DOHH2 (cell line): ENCODE results near the gene SLC35F6.

Experiments
- H3F3A ChIP-seq: fragments of 200-600 bp; sonication (generic), shearing (Covaris generic); 2 replicates; pipeline ENCODE4 v1.6.0; 2016; ENCODE audit warnings: antibody characterized with exemption, mild to moderate bottlenecking; ENCODE audit not compliant: control insufficient read depth, insufficient read depth
- H3K27ac ChIP-seq: fragments of 200-600 bp; sonication (generic); 2 replicates; pipeline ENCODE4 v1.5.1; 2014; ENCODE audit warnings: low read depth, mild to moderate bottlenecking, low read length, moderate library complexity
- H3K27me3 ChIP-seq: fragments of 200-600 bp; sonication (generic); 2 replicates; pipeline ENCODE4 v1.6.1; 2014; ENCODE audit warnings: mild to moderate bottlenecking, low read length, mixed read lengths; ENCODE audit not compliant: control insufficient read depth
- H3K36me3 ChIP-seq: fragments of 200-600 bp; sonication (generic); 2 replicates; pipeline ENCODE4 v1.6.1; 2014; ENCODE audit warnings: mild to moderate bottlenecking, low read length, moderate library complexity, mixed read lengths; ENCODE audit not compliant: control insufficient read depth
- H3K4me1 ChIP-seq: fragments of 200-600 bp; sonication (generic); 2 replicates; pipeline ENCODE4 v1.6.1; 2014; ENCODE audit warnings: mild to moderate bottlenecking, low read length, mixed read lengths; ENCODE audit not compliant: control insufficient read depth
- H3K4me2 ChIP-seq: fragments of 200-600 bp; sonication (generic); 2 replicates; pipeline ENCODE4 v1.6.0; 2014; ENCODE audit warnings: mild to moderate bottlenecking, low read length, moderate library complexity
- H3K4me3 ChIP-seq: fragments of 200-600 bp; sonication (generic); 2 replicates; pipeline ENCODE4 v1.5.1; 2014; ENCODE audit warnings: mild to moderate bottlenecking, low read length, mixed read lengths
- H3K79me2 ChIP-seq: fragments of 200-600 bp; sonication (generic); 2 replicates; pipeline ENCODE4 v1.6.1; 2014; ENCODE audit warnings: mild to moderate bottlenecking, low read length, mixed read lengths; ENCODE audit not compliant: control insufficient read depth
- H3K9me2 ChIP-seq: fragments of 200-600 bp; sonication (generic); replicated peaks from 2 replicates; pipeline ENCODE4 v1.6.1; 2014; ENCODE audit warnings: mild to moderate bottlenecking, low read length, mixed read lengths; ENCODE audit not compliant: control insufficient read depth
- H3K9me3 ChIP-seq: fragments of 200-600 bp; sonication (generic); 2 replicates; pipeline ENCODE4 v1.6.1; 2014; ENCODE audit warnings: antibody characterized with exemption, low read length, mixed read lengths; ENCODE audit not compliant: control insufficient read depth, insufficient read depth
- H4K20me1 ChIP-seq: fragments of 200-600 bp; sonication (generic); 2 replicates; pipeline ENCODE4 v1.6.0; 2014; ENCODE audit warnings: low read depth, mild to moderate bottlenecking, antibody characterized with exemption, low read length, moderate library complexity; ENCODE audit not compliant: control insufficient read depth, insufficient read depth
- EZH2phosphoT487 ChIP-seq: fragments of 200-600 bp; sonication (generic); IDR thresholded peaks from 2 replicates; pipeline ENCODE4 v1.6.1; 2017; ENCODE audit warnings: borderline replicate concordance, mild to moderate bottlenecking, antibody characterized with exemption, low read length, moderate library complexity, mixed read lengths
- TF ChIP-seq, protein P1 (sequence below): fragments of 200-600 bp; sonication (generic); IDR thresholded peaks from one replicate; pipeline ENCODE4 v1.5.1; 2014; ENCODE audit warnings: antibody characterized with exemption, mild to moderate bottlenecking, low read depth, low read length; ENCODE audit not compliant: poor library complexity, severe bottlenecking

Gene SLC35F6

DNA sequence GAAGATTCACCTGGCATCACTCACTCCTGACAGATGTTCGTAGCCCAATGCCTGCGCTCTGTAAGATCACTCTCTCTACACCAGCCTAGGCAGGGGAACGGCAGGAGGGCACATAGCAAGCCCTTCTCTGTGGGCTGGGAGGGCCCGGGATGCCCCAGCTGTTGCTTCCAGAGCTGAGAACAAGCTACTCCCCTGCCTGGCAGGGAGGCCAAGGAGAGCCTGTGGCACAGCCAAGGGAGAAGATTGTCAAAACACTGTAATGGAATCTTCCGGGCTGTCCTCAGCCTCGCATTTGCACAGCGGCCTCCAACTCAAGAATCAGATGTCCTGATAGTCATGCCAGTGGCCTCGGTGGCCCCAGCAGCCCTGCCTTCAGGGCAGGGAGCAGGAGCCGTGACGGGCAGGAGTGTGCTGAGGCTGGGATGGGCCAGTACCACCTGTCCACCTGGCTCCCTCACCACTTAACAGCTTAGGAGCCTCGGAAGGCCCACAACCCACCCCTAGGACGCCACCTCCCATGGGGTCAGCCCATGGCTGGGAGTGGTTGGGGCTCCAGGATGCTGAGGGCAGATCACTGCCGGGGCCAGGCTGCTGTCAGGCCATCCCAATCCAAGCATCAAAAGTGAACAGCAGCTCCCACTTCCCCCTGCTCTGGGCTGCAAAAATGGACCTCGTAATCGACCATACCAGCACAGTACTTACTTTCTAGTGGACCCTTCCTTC lies 21.9 kb upstream of the SLC35F6 start:
- Histone ChIP-seq H3F3A (no peaks in the 10 kb centered on the region), H3K36me3 (no peaks in the 10 kb centered on the region), H3K4me3 (no peak overlapping the region), H3K4me1 (peaks cover 5% of the 10 kb centered on the region; the same call in 1 of the 2 replicates), H3K27ac (no peak overlapping the region), H3K27me3 (no peaks in the 10 kb centered on the region), H3K9me2 (no peaks in the 10 kb centered on the region), H3K79me2 (no peaks in the 10 kb centered on the region), H4K20me1 (no peaks in the 10 kb centered on the region), H3K9me3 (no peaks in the 10 kb centered on the region), H3K4me2 (no peak overlapping the region)
- no peak for TF ChIP-seq EZH2phosphoT487
- TF ChIP-seq, protein P1, sequence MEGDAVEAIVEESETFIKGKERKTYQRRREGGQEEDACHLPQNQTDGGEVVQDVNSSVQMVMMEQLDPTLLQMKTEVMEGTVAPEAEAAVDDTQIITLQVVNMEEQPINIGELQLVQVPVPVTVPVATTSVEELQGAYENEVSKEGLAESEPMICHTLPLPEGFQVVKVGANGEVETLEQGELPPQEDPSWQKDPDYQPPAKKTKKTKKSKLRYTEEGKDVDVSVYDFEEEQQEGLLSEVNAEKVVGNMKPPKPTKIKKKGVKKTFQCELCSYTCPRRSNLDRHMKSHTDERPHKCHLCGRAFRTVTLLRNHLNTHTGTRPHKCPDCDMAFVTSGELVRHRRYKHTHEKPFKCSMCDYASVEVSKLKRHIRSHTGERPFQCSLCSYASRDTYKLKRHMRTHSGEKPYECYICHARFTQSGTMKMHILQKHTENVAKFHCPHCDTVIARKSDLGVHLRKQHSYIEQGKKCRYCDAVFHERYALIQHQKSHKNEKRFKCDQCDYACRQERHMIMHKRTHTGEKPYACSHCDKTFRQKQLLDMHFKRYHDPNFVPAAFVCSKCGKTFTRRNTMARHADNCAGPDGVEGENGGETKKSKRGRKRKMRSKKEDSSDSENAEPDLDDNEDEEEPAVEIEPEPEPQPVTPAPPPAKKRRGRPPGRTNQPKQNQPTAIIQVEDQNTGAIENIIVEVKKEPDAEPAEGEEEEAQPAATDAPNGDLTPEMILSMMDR: no peak

DNA sequence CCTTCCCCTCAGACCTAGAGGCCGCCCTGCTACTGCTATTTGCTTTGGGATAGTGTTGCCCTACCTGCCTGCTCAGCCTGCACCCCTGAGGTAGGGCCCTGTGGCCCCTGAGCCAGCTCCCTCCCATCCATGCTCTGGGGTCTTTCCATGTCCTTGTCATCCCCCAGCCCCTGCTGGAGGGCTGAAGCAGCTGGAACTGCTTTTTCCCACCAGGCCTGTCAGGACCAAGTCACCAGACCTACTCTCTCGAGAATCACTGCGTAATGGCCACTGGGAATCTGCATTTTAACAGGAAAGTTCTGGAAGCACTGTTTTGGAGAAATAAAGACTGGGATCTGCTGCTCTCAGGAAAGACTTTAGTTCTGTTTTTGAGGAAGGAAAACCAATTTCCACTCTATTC lies 20.2 kb upstream of the SLC35F6 start:
- no peak for TF ChIP-seq EZH2phosphoT487
- TF ChIP-seq, protein P1: no peak
- no peak overlapping the region for H3K4me3 ChIP-seq
- H3K79me2 ChIP-seq: no peaks in the 10 kb centered on the region
- no peaks in the 10 kb centered on the region for H4K20me1 ChIP-seq
- no peaks in the 10 kb centered on the region for H3K36me3 ChIP-seq
- no peaks in the 10 kb centered on the region for H3K27me3 ChIP-seq
- H3K9me2 ChIP-seq: no peaks in the 10 kb centered on the region
- no peak overlapping the region for H3K4me2 ChIP-seq
- peaks cover 5% of the 10 kb centered on the region; the same call in 1 of the 2 replicates for H3K4me1 ChIP-seq
- H3K9me3 ChIP-seq: no peaks in the 10 kb centered on the region
- no peak overlapping the region for H3K27ac ChIP-seq
- H3F3A ChIP-seq: no peaks in the 10 kb centered on the region

- Histone ChIP-seq H3K4me2 (no peak overlapping the region), H3K36me3 (no peaks in the 10 kb centered on the region), H3K9me2 (no peaks in the 10 kb centered on the region), H3K27ac (no peak overlapping the region), H3K4me3 (no peak overlapping the region), H3K9me3 (no peaks in the 10 kb centered on the region), H3K79me2 (no peaks in the 10 kb centered on the region), H3F3A (no peaks in the 10 kb centered on the region), H3K4me1 (peaks cover 13% of the 10 kb centered on the region), H3K27me3 (no peaks in the 10 kb centered on the region), H4K20me1 (no peaks in the 10 kb centered on the region)
- TF ChIP-seq, protein P1: no peak
- TF ChIP-seq EZH2phosphoT487: no peak
Observed at GRCh38 chr2:26744953-26745352, 19.1 kb upstream of the SLC35F6 start.
